ENCODE measurements around the gene ZCCHC3. TPM values are rescaled to one million over a fixed set of nuclear protein-coding genes. Genes with fewer than 3 reads are reported as not detected.

The ZCCHC3 gene
- polyA plus RNA-seq, 2 of the 4 experiments (the other 2 are of a cell fraction): 17.4 to 17.7 TPM

DNA sequence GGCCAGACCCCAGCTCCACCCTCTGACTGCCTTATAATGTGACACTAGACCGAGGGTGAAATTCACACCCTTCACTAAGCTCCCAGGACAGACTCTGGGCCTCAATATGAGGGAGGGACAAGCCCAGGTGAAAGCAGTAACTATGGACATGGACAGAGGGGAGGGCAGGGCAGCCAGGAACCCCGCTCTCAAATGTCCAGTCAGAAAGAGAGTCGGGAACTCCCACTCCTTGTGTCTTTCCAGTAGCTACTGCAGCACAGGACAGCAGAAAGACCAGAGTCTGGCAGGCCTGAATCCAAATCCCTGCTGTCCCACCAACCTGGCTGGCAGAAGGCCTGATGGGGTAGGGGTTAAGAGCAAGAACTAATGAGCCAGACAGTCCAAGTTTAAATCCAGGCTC is 13.2 kb upstream of the ZCCHC3 start:
- DNase-seq (ENCODE audit: low read depth in 1 of 2, low spot score in 1 of 2): no peak
- H3K27ac ChIP-seq: no peak overlapping the region
- no peak for ATAC-seq
- CTCF ChIA-PET: interaction anchor here (1.6 to 6.1 kb wide), 3 partner anchors 15 to 47 kb away, joined by 3 to 57 read pairs (median 6); no protein-coding TSS in a partner anchor
- H3K4me3 ChIP-seq: no peak overlapping the region
- no peaks in the 10 kb centered on the region for H3K9me3 ChIP-seq
- H3K4me2 ChIP-seq: no peak overlapping the region
- no peak for TF ChIP-seq POLR2AphosphoS2 (conservative IDR thresholded peaks at IDR 0.05; ENCODE audit: low read length)
- TF ChIP-seq RFX5 (IDR thresholded peaks at IDR 0.05): no peak
- POLR2A ChIA-PET: no interaction called here
- no peaks in the 10 kb centered on the region for H3K4me1 ChIP-seq
- FAIRE-seq: no peak
- 80% methylated on average over 3 of the region's 3 CpGs for WGBS (ENCODE audit: missing lambda C conversion rate)

DNA sequence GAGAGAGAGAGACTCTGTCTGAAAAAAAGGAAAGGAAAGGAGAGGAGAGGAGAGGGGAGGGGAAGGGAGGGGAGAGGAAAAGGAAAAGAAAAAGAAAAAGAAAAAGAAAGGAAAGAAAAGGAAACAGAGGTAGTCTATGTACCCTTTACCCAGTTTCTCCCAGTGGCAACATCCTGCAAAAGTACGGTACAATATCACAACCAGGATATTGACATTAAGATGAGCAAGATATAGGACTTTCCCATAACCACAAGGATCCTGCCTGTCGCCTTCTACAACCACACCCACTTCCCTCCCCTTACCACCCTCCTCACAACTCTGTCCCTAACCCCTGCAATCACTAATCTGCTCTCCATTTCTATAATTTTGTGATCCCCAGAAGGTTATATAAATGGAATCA is 10.9 kb upstream of the ZCCHC3 start:
- WGBS (ENCODE audit: missing lambda C conversion rate): 67% methylated on average over 2 of the region's 2 CpGs
- ATAC-seq: no peak
- DNase-seq (ENCODE audit: low read depth in 1 of 2, low spot score in 1 of 2): no peak
- ChIA-PET CTCF (no interaction called here), POLR2A (no interaction called here)
- TF ChIP-seq HOXB13 (CRISPR knock-in tag; IDR thresholded peaks at IDR 0.05; ENCODE audit: low read depth): no peak
- TF ChIP-seq ZFP36 (IDR thresholded peaks at IDR 0.05; ENCODE audit: borderline replicate concordance, partially characterized antibody): no peak
- no peak for TF ChIP-seq POLR2AphosphoS2 (conservative IDR thresholded peaks at IDR 0.05; ENCODE audit: low read length)
- TF ChIP-seq, protein P1, sequence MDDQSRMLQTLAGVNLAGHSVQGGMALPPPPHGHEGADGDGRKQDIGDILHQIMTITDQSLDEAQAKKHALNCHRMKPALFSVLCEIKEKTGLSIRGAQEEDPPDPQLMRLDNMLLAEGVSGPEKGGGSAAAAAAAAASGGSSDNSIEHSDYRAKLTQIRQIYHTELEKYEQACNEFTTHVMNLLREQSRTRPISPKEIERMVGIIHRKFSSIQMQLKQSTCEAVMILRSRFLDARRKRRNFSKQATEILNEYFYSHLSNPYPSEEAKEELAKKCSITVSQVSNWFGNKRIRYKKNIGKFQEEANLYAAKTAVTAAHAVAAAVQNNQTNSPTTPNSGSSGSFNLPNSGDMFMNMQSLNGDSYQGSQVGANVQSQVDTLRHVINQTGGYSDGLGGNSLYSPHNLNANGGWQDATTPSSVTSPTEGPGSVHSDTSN (IDR thresholded peaks at IDR 0.05): no peak
- TF ChIP-seq GATA3 (IDR thresholded peaks at IDR 0.05; ENCODE audit: borderline replicate concordance): no peak
- TF ChIP-seq EHF (CRISPR knock-in tag; IDR thresholded peaks at IDR 0.05): no peak
- FAIRE-seq: no peak
- peaks cover 10% of the 10 kb centered on the region for H3K4me1 ChIP-seq
- H3K4me3 ChIP-seq: no peak overlapping the region
- H3K9me3 ChIP-seq: no peaks in the 10 kb centered on the region
- H3K4me2 ChIP-seq: no peak overlapping the region
- H3K27ac ChIP-seq: no peak overlapping the region

DNA sequence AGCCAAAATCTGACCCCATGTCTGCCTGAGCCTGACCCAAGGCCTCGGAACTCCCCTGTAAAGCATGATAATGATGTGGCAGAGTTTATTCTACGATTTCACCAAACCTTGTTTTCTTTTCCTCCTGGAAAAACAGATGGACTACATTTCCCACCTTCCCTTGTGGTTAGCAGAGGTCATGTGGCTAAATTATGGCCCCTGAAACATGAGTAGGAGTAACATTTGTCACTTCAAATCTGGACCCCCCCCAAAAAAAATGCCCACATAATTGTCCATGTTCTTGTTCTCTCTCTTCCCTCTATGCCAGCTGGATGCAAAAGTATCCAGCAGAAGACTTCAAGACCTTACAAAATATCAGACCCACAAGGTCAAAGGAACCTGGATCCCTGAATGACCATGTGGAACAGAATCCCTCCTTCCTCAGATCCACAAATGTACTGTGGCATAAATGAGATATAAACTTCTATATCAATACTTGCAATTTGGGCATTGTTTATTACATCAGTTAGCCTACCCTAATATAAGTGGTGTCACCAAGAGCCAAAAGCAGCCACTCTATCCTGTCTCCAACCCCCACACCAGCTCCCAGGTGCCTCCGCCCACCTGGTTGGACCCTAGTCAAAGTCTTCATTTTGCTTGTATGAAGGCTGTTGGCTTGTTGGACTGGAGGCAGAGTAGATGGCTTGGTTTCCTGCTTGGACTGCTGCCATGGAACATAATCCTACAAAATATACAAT is 8.2 kb upstream of the ZCCHC3 start:
- FAIRE-seq: no peak
- H3K27ac ChIP-seq: peak overlapping the region in 1 of 2 experiments; percentile 85; a peak in 3 of 6 replicates
- WGBS (ENCODE audit: missing lambda C conversion rate): 87% methylated on average over 3 of the region's 3 CpGs
- POLR2A ChIA-PET: no interaction called here
- peaks cover 10% of the 10 kb centered on the region for H3K4me1 ChIP-seq
- H3K4me2 ChIP-seq: peak overlapping the region; percentile 82
- no peaks in the 10 kb centered on the region for H3K9me3 ChIP-seq
- no peak for ATAC-seq
- peak overlapping the region; percentile 62 for H3K4me3 ChIP-seq
- TF ChIP-seq RNF2 (IDR thresholded peaks at IDR 0.05; ENCODE audit: borderline replicate concordance, low read depth) (no peak), KDM1A (IDR thresholded peaks at IDR 0.05; ENCODE audit: low read depth) (no peak), RFX5 (IDR thresholded peaks at IDR 0.05) (no peak), PHF8 (IDR thresholded peaks at IDR 0.05; ENCODE audit: borderline replicate concordance, low read depth) (no peak), RCOR1 (IDR thresholded peaks at IDR 0.05; ENCODE audit: low read depth, low read length) (no peak), ZC3H11A (IDR thresholded peaks at IDR 0.05) (no peak), MAFK (IDR thresholded peaks at IDR 0.05; ENCODE audit: partially characterized antibody) (no peak)
- TF ChIP-seq, protein P2, sequence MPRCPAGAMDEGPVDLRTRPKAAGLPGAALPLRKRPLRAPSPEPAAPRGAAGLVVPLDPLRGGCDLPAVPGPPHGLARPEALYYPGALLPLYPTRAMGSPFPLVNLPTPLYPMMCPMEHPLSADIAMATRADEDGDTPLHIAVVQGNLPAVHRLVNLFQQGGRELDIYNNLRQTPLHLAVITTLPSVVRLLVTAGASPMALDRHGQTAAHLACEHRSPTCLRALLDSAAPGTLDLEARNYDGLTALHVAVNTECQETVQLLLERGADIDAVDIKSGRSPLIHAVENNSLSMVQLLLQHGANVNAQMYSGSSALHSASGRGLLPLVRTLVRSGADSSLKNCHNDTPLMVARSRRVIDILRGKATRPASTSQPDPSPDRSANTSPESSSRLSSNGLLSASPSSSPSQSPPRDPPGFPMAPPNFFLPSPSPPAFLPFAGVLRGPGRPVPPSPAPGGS (IDR thresholded peaks at IDR 0.05): no peak
- TF ChIP-seq, protein P3, sequence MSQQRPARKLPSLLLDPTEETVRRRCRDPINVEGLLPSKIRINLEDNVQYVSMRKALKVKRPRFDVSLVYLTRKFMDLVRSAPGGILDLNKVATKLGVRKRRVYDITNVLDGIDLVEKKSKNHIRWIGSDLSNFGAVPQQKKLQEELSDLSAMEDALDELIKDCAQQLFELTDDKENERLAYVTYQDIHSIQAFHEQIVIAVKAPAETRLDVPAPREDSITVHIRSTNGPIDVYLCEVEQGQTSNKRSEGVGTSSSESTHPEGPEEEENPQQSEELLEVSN (IDR thresholded peaks at IDR 0.05; ENCODE audit: borderline replicate concordance, low read depth): no peak
- no peak for DNase-seq (ENCODE audit: low read depth in 1 of 2, low spot score in 1 of 2)
- CTCF ChIA-PET: interaction anchor here (1.3 to 3.3 kb wide), 2 partner anchors 22 to 42 kb away, joined by 11 to 14 read pairs; no protein-coding TSS in a partner anchor

DNA sequence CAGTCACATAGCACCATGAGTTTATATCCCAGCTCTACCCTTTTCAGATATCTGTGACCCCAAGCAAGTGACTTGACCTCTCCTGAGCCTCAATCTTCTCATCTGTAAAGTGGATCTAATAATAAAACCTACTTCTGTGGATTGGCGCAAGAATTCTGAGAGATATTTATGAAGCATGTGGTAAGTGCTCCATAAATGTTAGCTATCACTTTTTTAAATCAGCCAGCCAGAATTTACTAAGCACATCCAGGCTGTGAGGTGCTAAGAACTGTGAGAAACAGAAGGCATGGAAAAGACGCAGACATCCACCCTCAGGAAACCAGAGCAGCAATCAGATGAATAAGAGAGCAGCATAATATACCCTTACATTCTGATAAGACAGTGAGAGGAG is 7.7 kb upstream of the ZCCHC3 start:
- ChIA-PET POLR2A (no interaction called here), CTCF (interaction anchor here (1.3 to 3.3 kb wide), 2 partner anchors 23 to 41 kb away, joined by 11 to 14 read pairs; no protein-coding TSS in a partner anchor)
- 64% methylated on average over 2 of the region's 2 CpGs for WGBS (ENCODE audit: missing lambda C conversion rate)

More for the DNA sequence above, 7.7 kb upstream of the ZCCHC3 start:
- TF ChIP-seq GATA3 (IDR thresholded peaks at IDR 0.05; ENCODE audit: borderline replicate concordance) (0 out of 2 replicates have a peak, but pooled peaks have one; percentile 0), MAZ (IDR thresholded peaks at IDR 0.05; ENCODE audit: borderline replicate concordance, low read depth, low read length) (no peak)
- ATAC-seq (no peak), FAIRE-seq (peak; percentile 32), DNase-seq (ENCODE audit: low read depth in 1 of 2, low spot score in 1 of 2) (no peak)
- H3K9me3 ChIP-seq: no peaks in the 10 kb centered on the region
- peak overlapping the region; percentile 62 for H3K4me3 ChIP-seq
- peak overlapping the region; percentile 82 for H3K4me2 ChIP-seq
- peak overlapping the region; percentile 79 to 85 for H3K27ac ChIP-seq
- peaks cover 10% of the 10 kb centered on the region for H3K4me1 ChIP-seq
